Stimulated activated CD4-positive, alpha-beta T cell treated with anti-CD3 and anti-CD28 coated beads, Interleukin-12 subunit alpha, Interleukin-12 subunit beta, amount 100 ng/mL, for 4 hours (primary cell): Measurements from ENCODE around the gene CRYZ.
A peak's percentile ranks its signal among the peaks of the same experiment; 100 is the strongest.
"Not testable (repeated sequence)": the region's sequence is repeated elsewhere in the genome, so short reads cannot be mapped to it uniquely, and the experiment has no call there.

Experiments
- DNase-seq: peaks from one replicate; pipeline ENCODE4 v3.0.0-alpha.2; 2020

Gene CRYZ, protein sequence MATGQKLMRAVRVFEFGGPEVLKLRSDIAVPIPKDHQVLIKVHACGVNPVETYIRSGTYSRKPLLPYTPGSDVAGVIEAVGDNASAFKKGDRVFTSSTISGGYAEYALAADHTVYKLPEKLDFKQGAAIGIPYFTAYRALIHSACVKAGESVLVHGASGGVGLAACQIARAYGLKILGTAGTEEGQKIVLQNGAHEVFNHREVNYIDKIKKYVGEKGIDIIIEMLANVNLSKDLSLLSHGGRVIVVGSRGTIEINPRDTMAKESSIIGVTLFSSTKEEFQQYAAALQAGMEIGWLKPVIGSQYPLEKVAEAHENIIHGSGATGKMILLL

DNA sequence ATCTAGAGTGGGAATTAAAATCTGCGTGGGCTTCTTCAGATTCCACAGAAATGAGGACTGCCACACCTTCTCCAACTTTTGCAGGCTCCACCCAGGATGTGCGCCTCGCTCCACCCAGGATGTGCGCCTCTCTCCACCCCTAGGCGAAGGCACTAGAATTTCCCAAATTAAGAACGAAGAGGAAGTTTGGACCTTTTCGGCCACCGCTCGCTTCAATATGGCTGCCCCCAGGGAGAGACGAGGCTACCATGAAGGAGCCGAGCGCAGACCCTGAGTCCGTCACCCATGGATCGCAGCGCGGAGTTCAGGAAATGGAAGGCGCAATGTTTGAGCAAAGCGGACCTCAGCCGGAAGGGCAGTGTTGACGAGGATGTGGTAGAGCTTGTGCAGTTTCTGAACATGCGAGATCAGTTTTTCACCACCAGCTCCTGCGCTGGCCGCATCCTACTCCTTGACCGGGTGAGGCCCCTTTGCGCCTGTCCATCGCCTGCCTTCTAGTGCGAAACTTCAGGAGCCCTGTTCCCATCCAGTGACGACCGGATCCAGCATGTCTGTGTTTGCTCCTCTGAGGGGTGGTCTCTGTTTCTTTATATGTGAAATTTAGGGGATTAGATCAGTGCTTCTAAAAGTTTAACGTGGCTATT lies at the start of gene CRYZ, which contains the start of gene TYW3:
CRYZ (minus strand) TSS at position 91 of the 644 bp plus-strand sequence. CDS start 8,229 bp downstream, outside the sequence.
TYW3 (plus strand) TSS at position 193 of the 644 bp plus-strand sequence; CDS start at position 286, 93 bp downstream.
- peak; percentile 77 for DNase-seq

DNA sequence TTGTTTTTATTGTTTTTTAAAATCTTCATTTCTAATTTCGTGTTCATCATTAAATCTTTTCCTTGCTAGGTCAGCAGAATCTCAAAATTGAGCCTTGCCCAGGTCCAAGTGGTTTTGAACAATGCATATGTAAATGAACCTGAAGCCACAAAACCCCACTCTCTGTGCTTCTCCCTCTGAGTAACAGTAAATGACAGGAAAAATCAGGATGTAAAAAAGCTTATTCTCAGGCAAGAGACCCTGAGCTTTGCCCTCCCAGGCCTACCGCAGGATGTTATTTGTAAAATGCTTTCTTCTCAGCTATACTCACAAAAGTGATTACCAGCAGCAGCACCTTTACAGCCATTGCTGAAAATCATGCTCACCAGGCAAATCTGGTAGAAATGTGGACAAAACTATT lies 47.7 kb upstream of the CRYZ start:
- DNase-seq: no peak

DNA sequence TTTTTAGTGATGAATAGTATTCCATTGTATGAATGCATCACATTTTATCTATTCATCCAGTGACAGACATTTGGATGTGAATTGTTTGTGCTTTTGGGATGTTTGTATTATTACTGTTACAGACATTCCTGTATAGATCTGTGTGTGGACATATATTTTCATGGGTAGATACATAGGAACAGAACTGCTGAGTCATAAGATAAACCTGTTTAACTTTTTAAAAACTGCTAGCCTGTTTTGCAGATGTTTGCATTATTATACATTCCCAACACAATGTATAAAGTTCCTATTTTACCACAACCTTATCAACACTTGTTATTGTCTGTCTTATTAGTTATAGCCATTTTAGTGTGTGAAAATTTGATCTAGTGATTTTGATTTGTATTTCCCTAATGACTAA lies 46.9 kb upstream of the CRYZ start:
- DNase-seq: no peak

DNA sequence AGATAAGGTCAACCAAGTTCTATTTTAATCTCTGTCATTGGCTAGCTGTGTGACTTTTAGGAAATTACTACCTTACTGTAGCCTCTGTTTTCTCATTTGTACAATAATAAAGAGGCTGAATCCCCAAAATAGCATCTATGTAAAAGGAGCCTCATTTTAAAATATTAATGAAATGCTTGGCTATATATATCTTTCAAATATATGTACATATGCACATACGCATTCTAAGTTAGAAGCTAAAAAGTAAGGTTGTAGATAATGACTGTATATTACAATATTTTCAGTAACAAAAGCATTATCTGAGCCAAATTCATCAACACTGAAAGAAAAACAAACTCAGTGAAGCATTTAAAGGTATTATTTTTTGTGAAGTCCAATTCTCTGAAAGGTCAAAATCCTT lies 44.7 kb upstream of the CRYZ start:
- no peak for DNase-seq

DNA sequence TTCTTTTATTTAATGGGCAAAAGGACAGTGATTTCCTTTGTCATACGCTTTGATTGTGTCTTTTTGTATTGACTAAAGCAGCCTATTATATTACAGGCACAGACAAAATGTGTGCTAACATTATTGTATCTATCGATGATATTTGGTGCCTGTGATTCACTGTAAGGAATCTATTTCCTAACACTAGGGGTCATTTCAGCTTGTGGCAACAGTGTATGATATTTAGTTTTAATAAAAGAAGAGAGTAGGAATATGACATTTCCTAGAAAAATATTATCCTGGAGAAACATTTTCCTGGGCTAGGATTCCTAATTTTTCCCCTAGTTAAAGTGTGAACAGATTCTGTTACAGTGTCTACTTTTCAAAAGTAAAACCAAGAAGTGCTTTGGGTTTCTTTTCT lies 42.9 kb upstream of the CRYZ start:
- no peak for DNase-seq

DNA sequence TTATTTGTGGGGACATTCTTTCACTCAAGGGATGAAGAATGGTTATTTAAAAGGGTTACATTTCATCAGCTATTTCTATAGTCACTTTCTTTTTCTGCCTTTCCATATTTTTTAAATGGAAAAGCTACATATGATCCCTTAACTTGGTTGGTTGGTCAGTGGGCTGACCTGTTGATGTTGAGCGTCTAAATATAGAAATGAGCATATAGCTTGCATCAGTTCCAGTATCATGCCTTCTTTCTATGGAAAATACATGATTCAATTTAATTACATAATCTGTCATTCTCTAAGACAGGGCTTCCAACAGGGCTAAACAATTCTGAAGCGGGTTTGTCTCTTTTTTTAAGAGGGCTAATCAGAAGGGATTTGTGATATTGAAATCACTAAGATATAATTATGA lies 40.7 kb upstream of the CRYZ start:
- DNase-seq: no peak

DNA sequence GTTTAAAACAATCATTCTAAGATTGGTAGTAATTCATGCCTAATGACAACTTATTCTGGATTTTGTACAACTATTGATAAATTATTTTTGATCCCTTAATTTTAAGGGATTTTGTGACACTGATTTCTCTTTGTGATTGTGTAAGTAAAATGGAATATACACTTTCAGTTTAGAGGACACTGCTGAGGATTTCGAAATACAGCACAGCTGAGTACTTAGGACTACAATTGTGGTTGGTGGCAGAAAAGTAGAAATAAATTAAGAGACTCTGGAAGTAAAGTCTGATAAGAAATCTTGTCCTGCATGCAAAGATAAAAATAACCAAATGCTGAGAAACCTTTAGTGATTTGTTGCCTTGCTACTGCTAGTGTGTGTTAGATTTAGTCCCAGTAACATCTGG lies 40.1 kb upstream of the CRYZ start:
- no peak for DNase-seq

DNA sequence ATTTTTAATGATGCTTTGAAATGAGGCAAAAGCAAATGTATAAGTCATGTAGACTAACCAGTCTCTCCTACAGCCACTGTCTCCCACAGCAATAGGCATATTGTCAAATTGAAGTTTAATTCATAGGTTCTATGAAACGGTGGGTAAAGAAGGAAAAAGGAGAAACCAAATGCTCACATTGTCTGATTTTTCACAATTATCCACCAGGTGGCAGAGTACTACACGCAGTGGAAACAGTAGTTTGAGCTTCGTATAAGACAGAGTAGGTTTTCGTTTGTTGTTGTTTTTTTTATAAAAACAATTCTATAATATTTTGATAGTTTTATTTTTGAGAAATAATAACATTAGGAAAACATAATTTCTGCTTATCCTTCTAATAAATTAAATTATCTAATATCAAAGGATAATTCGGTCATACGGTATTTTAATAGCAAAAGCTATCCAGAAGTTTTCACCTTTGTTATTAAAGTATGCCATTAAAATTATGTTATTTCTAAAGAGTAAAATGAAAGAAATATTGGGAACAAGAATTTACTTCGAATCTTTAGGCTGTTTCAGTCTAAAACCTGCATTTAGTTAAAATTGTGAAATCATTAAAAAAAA lies 39.2 kb upstream of the CRYZ start:
- DNase-seq: no peak

DNA sequence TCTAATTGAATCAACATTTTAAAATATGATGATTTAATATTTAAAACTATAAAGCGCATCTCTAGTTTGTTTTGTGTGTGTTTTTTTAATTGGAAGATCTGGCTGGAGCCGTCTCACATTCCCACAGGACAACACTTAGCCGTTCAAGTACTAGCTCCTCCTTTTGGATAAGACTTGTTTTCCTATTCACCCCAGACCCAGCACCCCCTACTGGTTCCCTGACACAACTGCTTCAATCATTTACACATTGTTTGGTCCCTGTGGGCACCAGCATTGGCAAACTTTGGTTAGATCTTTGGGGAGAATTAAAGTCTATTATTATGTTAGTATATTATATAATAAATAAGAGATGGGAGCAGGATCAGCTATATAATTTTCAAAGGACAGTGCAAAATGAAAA lies 34.6 kb upstream of the CRYZ start:
- no peak for DNase-seq

DNA sequence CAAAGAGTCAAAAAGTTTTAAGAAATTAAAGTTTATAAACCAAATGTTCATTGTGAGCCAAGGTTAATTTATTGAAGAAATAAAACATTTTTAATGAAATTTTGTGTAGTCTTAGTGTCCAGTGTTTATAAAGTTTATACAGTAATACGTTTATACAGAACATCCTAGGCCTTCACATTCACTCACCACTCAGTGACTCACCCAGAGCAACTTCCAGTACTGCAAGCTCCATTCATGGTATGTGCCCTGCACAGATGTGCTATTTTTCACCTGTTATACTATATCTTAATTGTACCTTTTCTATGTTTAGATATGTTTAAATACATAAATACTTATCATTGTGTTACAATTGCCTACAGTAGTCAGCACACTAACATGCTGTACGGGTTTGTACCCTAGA lies 33.7 kb upstream of the CRYZ start:
- no peak for DNase-seq

DNA sequence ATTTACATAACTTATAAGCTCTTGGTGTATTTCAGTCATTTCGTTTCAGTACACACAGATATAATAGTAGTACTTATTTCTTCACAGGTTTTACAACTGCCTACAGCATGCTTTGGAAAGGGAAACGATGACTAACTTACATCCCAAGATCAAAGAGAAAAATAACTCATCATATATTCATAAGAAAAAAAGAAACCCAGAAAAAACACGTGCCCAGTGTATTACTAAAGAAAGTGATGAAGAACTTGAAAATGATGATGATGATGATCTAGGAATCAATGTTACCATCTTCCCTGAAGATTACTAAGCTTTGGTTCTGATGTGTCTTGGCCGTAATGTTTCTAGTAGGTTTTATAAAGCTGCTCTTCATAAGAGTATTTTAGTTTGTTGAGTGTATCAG lies 31.0 kb upstream of the CRYZ start:
- no peak for DNase-seq

DNA sequence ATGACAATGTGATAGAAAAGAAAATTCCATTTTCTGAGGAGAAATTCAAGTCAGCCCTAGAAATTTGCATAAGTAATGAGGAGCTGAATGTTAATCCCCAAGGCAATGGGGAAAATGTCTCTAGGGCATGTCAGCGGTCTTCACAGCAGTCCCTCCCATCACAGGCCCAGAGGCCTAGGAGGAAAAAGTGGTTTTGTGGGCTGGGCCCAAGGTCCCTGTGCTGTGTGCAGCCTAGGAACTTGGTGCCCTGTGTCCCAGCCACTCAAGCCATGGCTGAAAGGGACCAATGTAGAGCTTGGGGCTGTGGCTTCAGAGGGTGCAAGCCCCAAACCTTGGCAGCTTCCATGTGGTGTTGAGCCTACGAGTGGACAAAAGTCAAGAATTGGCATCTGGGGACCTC lies 23.8 kb upstream of the CRYZ start:
- not testable (repeated sequence) for DNase-seq

DNA sequence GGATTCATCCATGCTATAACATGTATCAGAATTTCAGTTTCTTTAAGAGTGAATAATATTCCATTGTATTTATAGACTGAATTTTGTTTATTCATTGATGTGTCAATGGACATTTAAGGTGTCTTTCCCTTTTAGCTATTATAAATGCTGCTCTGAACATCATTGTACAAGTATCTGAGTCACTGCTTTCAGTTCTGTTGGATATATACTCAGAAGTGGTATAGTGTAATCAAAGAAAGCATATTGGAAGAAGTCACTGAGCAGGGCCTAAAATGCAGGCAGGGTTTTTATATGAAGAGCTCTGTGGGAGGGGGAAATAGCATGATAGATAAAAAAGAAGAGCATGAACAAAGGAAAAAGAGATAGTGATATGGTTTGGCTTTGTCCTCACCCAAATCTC lies 22.6 kb upstream of the CRYZ start:
- DNase-seq: no peak

DNA sequence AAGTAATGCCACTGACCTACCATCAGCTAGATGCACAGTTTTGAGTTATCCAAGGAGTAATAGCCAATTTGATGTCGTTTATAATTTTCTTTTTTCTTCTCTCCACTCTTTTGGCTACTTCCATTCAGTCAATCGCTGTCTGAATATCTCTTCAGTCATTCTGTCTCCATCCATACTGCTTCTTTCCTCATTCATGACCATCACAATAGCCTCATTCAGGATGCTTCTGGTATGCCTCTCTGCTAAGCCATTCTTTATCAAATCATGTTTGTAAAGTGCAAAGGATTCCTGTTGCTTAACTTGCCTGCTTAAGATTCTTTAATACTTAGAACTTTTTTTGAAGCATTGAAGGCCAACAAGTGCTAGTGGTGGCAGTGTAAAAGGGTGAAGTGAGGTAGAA lies 20.3 kb upstream of the CRYZ start:
- DNase-seq: no peak

DNA sequence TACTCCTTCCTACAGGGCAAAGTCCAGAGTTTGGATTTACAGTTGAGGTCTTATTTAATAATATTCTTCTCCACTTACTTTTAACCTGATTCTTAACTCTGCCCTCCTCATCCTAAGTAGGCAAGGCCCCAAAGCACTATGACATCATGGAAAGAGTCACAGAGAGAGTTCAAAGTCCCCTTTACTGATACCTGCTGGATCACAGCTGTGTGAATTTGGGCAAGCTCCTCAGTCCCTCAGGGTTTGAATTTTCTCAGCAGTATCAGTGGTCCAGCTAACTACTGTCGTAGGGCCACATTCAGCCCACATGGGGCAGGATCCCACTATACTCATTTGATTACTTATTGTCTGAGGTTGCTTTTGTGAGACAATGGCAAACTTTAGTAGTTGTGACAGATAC lies 16.1 kb upstream of the CRYZ start:
- no peak for DNase-seq

DNA sequence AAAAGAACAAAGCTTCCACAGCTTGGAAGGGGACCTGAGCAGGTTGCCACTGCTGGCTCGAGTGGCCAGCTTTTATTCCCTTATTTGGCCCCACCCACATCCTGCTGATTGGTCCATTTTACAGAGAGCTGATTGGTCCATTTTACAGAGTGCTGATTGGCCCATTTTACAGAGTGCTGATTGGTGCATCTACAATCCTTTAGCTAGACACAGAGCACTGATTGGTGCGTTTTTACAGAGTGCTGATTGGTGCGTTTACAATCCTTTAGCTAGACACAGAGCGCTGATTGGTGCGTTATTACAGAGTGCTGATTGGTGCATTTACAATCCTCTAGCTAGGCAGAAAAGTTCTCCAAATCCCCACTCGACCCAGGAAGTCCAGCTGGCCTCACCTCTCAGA lies 12.4 kb upstream of the CRYZ start:
- not testable (repeated sequence) for DNase-seq

DNA sequence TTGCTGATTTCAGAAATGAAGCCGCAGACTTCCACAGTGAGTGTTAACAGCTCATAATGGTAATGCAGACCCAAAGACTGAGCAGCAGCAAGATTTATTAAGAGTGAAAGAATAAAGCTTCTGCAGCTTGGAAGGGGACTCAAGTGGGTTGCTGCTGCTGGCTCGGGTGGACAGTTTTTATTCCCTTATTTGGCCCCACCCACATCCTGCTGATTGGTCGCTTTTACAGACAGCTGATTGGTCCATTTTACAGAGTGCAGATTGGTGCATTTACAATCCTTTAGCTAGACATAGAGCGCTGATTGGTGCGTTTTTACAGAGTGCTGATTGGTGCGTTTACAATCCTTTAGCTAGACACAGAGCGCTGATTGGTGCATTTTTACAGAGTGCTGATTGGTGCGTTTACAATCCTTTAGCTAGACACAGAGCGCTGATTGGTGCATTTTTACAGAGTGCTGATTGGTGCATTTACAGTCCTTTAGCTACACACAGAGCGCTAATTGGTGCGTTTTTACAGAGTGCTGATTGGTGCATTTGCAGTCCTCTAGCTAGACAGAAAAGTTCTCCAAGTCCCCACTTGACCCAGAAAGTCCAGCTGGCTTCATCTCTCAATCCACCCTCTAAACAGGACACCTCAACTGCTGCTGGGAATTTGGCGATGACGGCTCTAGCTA lies 7.6 kb upstream of the CRYZ start:
- not testable (repeated sequence) for DNase-seq

DNA sequence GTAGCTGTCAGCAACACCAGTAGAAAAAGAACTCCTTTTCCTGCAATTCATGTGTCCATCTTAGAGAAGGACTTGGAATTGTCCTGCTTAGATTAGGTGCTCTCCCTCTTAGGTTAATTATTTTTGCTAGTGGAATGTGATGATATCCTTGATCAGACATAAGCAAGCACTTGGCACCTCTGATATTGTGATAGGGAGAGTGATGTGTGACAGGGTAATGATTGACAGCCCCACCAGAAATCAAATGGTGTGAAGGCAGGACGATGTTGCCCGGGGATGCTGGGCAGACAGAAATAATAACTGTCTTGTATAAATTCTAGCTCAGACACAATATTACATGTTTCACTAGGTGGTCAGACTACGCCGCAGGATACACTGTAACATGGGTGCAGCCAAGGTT lies 4.5 kb upstream of the CRYZ start:
- DNase-seq: no peak

DNA sequence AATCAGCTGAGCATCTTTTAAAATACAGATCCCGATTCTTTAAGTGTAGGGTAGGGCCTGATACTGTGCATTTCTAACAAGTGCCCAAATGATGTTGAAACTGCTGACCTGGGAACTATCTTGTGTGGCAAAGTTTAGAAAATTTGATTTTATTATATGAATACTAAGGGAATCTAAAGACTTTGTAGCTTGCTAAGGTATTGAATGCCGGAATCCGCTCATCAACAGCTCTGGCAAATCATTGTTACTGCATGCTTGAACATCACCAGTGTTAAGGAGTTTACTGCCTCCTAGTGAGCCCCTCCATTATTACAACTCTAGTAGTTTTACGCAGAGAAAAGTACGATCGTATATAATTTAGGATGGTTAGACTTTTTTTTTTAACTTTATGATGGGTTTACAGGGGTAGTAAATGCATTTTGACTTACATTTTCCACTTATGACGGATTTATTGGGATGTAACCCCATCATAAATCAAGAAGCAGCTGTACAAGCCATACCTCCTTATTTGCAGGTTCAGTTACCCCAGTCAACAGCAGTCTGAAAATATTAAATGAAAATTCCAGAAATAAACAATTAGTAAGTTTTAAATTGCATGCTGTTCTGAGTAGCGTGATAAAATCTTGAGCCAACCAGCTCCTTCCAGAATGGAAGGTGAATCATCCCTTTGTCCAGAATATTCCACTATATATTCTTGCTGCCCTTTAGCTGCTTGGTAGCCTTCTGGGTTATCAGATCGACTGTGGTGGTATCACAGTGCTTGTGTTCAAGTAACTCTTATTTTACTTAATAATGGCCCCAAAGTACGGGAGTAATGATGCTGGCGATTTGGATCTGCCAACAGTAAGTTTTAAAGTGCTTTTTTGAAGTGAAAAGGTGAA lies 994 bp upstream of the CRYZ start:
- DNase-seq: no peak

DNA sequence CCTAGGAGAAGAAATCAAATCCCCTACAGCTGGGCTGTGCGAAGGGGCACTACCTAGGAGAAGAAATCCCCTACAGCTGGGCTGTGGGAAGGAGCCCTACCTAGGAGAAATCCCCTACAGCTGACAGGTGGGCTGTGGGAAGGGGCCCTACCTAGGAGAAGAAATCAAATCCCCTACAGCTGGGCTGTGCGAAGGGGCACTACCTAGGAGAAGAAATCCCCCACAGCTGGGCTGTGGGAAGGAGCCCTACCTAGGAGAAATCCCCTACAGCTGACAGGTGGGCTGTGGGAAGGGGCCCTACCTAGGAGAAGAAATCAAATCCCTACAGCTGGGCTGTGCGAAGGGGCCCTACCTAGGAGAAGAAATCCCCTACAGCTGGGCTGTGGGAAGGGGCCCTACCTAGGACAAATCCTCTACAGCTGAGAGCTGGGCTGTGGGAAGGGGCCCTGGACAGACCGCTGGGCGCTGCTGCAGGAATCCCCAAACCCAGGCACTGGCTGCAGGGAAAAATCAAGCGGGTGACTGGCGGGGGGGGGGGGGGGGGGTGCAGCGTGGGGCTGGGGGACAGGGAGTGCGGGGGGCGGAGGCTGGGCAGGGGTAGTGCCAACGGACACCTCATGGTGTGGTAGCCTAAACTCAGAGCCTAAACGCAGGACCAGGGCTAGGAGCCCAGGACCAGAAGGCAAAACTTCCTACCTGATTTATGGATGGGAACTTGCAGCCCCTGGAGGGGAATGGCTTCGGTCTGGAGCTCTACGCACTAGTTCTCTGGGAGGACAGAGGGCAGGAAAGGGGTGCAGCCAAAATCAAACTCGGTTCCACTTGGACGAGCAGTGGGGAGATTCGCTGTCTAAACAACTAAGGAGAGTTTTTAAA lies 541 bp downstream of the CRYZ start:
- DNase-seq: peak; percentile 8

DNA sequence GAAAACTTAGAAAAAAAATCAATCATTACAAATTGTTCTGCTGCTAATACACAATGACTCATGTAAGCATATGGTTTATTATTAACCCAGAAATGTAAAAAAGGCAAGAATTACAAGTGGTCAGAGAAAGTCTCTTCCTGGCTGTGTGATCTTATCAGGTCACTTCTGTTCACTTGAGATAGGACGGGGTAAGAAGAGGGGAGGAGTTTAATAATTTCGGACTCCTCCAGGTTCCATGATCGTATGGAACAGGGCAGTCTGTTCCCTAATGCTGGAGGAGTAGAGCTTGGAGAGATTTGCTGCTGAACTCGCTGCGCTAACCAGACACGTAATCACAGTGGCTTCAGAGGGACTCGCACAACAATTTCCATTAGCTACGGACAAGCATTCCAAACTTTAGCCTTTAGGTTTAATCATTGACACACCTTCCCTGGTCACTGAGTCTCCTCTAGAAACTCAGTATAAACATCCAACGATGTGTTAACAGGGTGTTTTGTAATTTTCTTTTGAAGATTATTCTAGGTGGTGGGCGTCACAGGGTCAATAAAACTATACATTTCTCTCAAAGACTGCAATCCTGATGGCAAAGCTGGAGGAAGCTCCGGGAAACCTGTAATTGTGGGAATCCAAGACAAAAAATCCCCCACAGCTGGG lies 1.3 kb downstream of the CRYZ start:
- DNase-seq: no peak
